DOHH2 (cell line): Measurements from ENCODE around the gene GBE1.
A peak's percentile ranks its signal among the peaks of the same experiment; 100 is the strongest.

Source experiments
- H3F3A ChIP-seq: fragments of 200-600 bp; sonication (generic), shearing (Covaris generic); 2 replicates; pipeline ENCODE4 v1.6.0; 2016; ENCODE audit warnings: antibody characterized with exemption, mild to moderate bottlenecking; ENCODE audit not compliant: control insufficient read depth, insufficient read depth
- H3K27ac ChIP-seq: fragments of 200-600 bp; sonication (generic); 2 replicates; pipeline ENCODE4 v1.5.1; 2014; ENCODE audit warnings: low read depth, mild to moderate bottlenecking, low read length, moderate library complexity
- H3K27me3 ChIP-seq: fragments of 200-600 bp; sonication (generic); 2 replicates; pipeline ENCODE4 v1.6.1; 2014; ENCODE audit warnings: mild to moderate bottlenecking, low read length, mixed read lengths; ENCODE audit not compliant: control insufficient read depth
- H3K36me3 ChIP-seq: fragments of 200-600 bp; sonication (generic); 2 replicates; pipeline ENCODE4 v1.6.1; 2014; ENCODE audit warnings: mild to moderate bottlenecking, low read length, moderate library complexity, mixed read lengths; ENCODE audit not compliant: control insufficient read depth
- H3K4me1 ChIP-seq: fragments of 200-600 bp; sonication (generic); 2 replicates; pipeline ENCODE4 v1.6.1; 2014; ENCODE audit warnings: mild to moderate bottlenecking, low read length, mixed read lengths; ENCODE audit not compliant: control insufficient read depth
- H3K4me2 ChIP-seq: fragments of 200-600 bp; sonication (generic); 2 replicates; pipeline ENCODE4 v1.6.0; 2014; ENCODE audit warnings: mild to moderate bottlenecking, low read length, moderate library complexity
- H3K4me3 ChIP-seq: fragments of 200-600 bp; sonication (generic); 2 replicates; pipeline ENCODE4 v1.5.1; 2014; ENCODE audit warnings: mild to moderate bottlenecking, low read length, mixed read lengths
- H3K79me2 ChIP-seq: fragments of 200-600 bp; sonication (generic); 2 replicates; pipeline ENCODE4 v1.6.1; 2014; ENCODE audit warnings: mild to moderate bottlenecking, low read length, mixed read lengths; ENCODE audit not compliant: control insufficient read depth
- H3K9me2 ChIP-seq: fragments of 200-600 bp; sonication (generic); replicated peaks from 2 replicates; pipeline ENCODE4 v1.6.1; 2014; ENCODE audit warnings: mild to moderate bottlenecking, low read length, mixed read lengths; ENCODE audit not compliant: control insufficient read depth
- H3K9me3 ChIP-seq: fragments of 200-600 bp; sonication (generic); 2 replicates; pipeline ENCODE4 v1.6.1; 2014; ENCODE audit warnings: antibody characterized with exemption, low read length, mixed read lengths; ENCODE audit not compliant: control insufficient read depth, insufficient read depth
- H4K20me1 ChIP-seq: fragments of 200-600 bp; sonication (generic); 2 replicates; pipeline ENCODE4 v1.6.0; 2014; ENCODE audit warnings: low read depth, mild to moderate bottlenecking, antibody characterized with exemption, low read length, moderate library complexity; ENCODE audit not compliant: control insufficient read depth, insufficient read depth
- EZH2phosphoT487 ChIP-seq: fragments of 200-600 bp; sonication (generic); IDR thresholded peaks from 2 replicates; pipeline ENCODE4 v1.6.1; 2017; ENCODE audit warnings: borderline replicate concordance, mild to moderate bottlenecking, antibody characterized with exemption, low read length, moderate library complexity, mixed read lengths
- TF ChIP-seq, protein P1 (sequence below): fragments of 200-600 bp; sonication (generic); IDR thresholded peaks from one replicate; pipeline ENCODE4 v1.5.1; 2014; ENCODE audit warnings: antibody characterized with exemption, mild to moderate bottlenecking, low read depth, low read length; ENCODE audit not compliant: poor library complexity, severe bottlenecking

GBE1 gene

DNA sequence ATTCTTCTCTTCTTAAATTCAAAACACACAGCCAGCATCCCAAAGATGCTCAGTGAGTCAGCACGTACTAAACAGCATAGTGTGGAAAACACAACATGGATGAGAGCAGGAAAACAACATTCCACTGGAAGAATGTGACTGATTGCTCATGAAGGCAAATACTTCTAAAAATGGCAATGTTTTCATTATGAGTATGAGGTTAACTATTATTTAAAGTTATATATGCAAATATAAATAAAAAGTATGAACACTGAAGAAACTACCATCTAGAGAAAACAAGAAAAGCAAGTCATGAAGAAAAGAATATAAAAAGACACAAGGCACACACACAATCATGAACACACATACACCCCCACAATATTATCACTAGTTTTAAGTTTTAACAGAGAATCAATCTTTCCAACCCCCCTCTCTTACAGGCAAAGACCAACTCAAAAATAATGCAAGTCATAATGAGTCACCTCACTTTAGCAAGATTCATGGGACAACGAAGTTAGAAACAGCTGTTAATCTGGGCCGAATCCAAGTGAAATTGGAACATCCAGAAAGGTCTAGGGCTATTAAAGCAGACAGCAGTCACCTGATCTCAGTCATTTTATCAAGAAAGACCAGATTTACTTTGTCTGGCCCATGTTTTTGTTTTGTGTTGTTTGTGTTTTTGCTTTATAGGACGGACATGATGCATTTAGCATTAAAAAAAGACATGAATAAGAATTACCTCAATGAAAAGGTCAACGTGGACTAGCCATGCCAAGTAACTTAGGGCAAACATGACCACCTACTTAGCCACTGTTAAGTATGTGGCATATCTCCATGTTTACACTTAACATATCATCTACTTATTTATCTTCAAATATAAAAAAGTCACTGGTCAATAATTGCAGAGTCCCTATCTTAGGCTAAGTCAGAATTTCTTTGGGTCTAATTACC is 18.1 kb downstream of the GBE1 start:
- no peak overlapping the region for H3K4me3 ChIP-seq
- TF ChIP-seq EZH2phosphoT487: no peak
- TF ChIP-seq, protein P1, sequence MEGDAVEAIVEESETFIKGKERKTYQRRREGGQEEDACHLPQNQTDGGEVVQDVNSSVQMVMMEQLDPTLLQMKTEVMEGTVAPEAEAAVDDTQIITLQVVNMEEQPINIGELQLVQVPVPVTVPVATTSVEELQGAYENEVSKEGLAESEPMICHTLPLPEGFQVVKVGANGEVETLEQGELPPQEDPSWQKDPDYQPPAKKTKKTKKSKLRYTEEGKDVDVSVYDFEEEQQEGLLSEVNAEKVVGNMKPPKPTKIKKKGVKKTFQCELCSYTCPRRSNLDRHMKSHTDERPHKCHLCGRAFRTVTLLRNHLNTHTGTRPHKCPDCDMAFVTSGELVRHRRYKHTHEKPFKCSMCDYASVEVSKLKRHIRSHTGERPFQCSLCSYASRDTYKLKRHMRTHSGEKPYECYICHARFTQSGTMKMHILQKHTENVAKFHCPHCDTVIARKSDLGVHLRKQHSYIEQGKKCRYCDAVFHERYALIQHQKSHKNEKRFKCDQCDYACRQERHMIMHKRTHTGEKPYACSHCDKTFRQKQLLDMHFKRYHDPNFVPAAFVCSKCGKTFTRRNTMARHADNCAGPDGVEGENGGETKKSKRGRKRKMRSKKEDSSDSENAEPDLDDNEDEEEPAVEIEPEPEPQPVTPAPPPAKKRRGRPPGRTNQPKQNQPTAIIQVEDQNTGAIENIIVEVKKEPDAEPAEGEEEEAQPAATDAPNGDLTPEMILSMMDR: no peak
- H3K27ac ChIP-seq: no peak overlapping the region
- H3K27me3 ChIP-seq: no peaks in the 10 kb centered on the region
- peaks cover 19% of the 10 kb centered on the region for H3K4me1 ChIP-seq
- 0 out of 2 replicates have a peak, but pooled peaks cover 6% of the 10 kb centered on the region for H3K9me3 ChIP-seq
- no peaks in the 10 kb centered on the region for H3F3A ChIP-seq
- no peaks in the 10 kb centered on the region for H4K20me1 ChIP-seq
- H3K9me2 ChIP-seq: no peaks in the 10 kb centered on the region
- peaks cover 5% of the 10 kb centered on the region; the same call in 1 of the 2 replicates for H3K36me3 ChIP-seq
- H3K4me2 ChIP-seq: no peak overlapping the region
- H3K79me2 ChIP-seq: peaks cover 3% of the 10 kb centered on the region; the same call in 1 of the 2 replicates

DNA sequence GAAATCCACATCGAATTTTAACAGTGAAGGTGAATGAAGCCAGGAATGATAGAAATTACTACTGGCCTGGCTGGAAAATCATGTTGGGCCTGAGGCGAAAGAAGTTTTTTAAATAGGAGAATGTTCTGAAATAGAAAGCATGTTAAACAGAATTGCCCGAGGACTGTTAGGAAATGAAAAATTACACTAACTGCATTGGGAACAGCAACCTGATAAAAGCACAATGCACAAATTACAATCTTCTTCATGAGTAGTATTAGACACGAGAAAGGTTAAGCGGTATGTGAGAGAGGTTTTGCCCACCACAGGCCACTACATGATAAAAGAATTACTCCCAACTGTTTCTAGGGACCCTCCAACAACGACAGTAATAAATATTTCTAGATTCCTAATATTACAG is 18.9 kb downstream of the GBE1 start:
- no peak overlapping the region for H3K27ac ChIP-seq
- H3K9me3 ChIP-seq: 0 out of 2 replicates have a peak, but pooled peaks cover 6% of the 10 kb centered on the region
- H3K36me3 ChIP-seq: peaks cover 5% of the 10 kb centered on the region; the same call in 1 of the 2 replicates
- no peak overlapping the region for H3K4me2 ChIP-seq
- TF ChIP-seq EZH2phosphoT487: no peak
- TF ChIP-seq, protein P1: no peak
- H3K9me2 ChIP-seq: no peaks in the 10 kb centered on the region
- H4K20me1 ChIP-seq: no peaks in the 10 kb centered on the region
- H3K79me2 ChIP-seq: peaks cover 3% of the 10 kb centered on the region; the same call in 1 of the 2 replicates
- no peaks in the 10 kb centered on the region for H3K27me3 ChIP-seq
- H3K4me1 ChIP-seq: peaks cover 21% of the 10 kb centered on the region
- H3K4me3 ChIP-seq: no peak overlapping the region
- H3F3A ChIP-seq: no peaks in the 10 kb centered on the region

DNA sequence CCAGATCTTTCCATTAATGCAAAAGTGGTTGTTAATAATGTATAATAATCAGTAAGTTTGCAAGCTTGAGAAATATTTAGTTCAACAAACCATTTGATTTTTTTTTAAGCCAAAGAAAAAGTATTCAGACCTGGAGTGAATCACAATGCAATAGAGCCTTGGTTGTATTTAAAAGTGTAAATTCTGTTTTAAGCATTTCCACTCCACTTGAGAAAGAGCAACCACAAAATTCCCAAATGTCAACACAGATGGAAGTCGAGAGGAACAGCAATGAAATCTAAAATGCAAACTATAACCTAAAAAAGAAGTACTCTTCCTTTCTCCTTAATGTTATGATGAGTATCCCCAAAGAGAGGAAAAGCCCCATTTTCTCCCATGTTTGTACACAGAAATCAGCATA is 20.2 kb downstream of the GBE1 start:
- H3K9me2 ChIP-seq: no peaks in the 10 kb centered on the region
- no peaks in the 10 kb centered on the region for H3F3A ChIP-seq
- no peaks in the 10 kb centered on the region for H3K27me3 ChIP-seq
- TF ChIP-seq EZH2phosphoT487: no peak
- TF ChIP-seq, protein P1: no peak
- peak overlapping the region; percentile 36 for H3K4me2 ChIP-seq
- H3K4me1 ChIP-seq: peaks cover 21% of the 10 kb centered on the region
- H3K27ac ChIP-seq: no peak overlapping the region
- H4K20me1 ChIP-seq: no peaks in the 10 kb centered on the region
- H3K9me3 ChIP-seq: 0 out of 2 replicates have a peak, but pooled peaks cover 6% of the 10 kb centered on the region
- H3K36me3 ChIP-seq: peaks cover 5% of the 10 kb centered on the region; the same call in 1 of the 2 replicates
- peaks cover 3% of the 10 kb centered on the region; the same call in 1 of the 2 replicates for H3K79me2 ChIP-seq
- H3K4me3 ChIP-seq: no peak overlapping the region
